ENCODE data around the gene PCDHGA10. TPM values are rescaled to one million over a fixed set of nuclear protein-coding genes. Genes with fewer than 3 reads are reported as not detected.
"Not testable (repeated sequence)": the region's sequence is repeated elsewhere in the genome, so short reads cannot be mapped to it uniquely, and the experiment has no call there.

Gene PCDHGA10
- total and polyA plus RNA-seq, 4 experiments from 2014 or later, result 0.25 to 0.35 TPM; not detected in 2

DNA sequence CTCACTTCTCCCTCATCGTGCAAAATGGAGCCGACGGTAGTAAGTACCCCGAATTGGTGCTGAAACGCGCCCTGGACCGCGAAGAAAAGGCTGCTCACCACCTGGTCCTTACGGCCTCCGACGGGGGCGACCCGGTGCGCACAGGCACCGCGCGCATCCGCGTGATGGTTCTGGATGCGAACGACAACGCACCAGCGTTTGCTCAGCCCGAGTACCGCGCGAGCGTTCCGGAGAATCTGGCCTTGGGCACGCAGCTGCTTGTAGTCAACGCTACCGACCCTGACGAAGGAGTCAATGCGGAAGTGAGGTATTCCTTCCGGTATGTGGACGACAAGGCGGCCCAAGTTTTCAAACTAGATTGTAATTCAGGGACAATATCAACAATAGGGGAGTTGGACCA lies 18.5 kb downstream of the PCDHGA10 start:
- Mint-ChIP-seq H3K4me1 (peaks cover 5 to 17% (median 6%) of the 10 kb centered on the region in 4 donors), H3K36me3 (peaks cover 14 to 22% of the 10 kb centered on the region in 2 donors), H3K27me3 (peaks cover 39 to 46% of the 10 kb centered on the region in 2 donors), H3K4me3 (peak overlapping the region in 5 of 8 donors; percentile 33 to 67 (median 57)), H3K27ac (peak overlapping the region in 1 of 7 donors; percentile 41), H3K9me3 (peaks cover 0 to 69% (median 51%) of the 10 kb centered on the region in 8 donors)
- intact Hi-C loops (cut with micrococcal nuclease), result no loop called here
- ChIA-PET CTCF (ENCODE audit: partially characterized antibody) (interaction anchor here (1.1 to 2.6 kb wide), 5 partner anchors 10 to 93 kb away, joined by 3 to 18 read pairs (median 9); partner anchors contain the start of genes PCDHGA10, PCDHGA11 and PCDHGB7), POLR2A (ENCODE audit: partially characterized antibody) (no interaction called here)
- Histone ChIP-seq H3K27ac (ENCODE audit: low read depth, low read length) (no peak overlapping the region), H3K4me1 (ENCODE audit: insufficient read depth, low read length) (no peaks in the 10 kb centered on the region), H3K36me3 (ENCODE audit: insufficient read depth, low read length) (no peaks in the 10 kb centered on the region), H3K27me3 (ENCODE audit: insufficient read depth, low read length) (peaks cover 14% of the 10 kb centered on the region), H3K4me3 (ENCODE audit: low read length in 2 of 2) (no peak overlapping the region), H3K9me3 (ENCODE audit: control insufficient read depth in 1 of 2, low read length in 2 of 2) (peaks cover 0 to 5% of the 10 kb centered on the region in 2 donors)
- no peak for DNase-seq

DNA sequence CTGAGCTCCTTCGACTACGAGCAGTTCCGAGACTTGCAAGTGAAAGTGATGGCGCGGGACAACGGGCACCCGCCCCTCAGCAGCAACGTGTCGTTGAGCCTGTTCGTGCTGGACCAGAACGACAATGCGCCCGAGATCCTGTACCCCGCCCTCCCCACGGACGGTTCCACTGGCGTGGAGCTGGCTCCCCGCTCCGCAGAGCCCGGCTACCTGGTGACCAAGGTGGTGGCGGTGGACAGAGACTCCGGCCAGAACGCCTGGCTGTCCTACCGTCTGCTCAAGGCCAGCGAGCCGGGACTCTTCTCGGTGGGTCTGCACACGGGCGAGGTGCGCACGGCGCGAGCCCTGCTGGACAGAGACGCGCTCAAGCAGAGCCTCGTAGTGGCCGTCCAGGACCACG lies 19.5 kb downstream of the PCDHGA10 start:
- Mint-ChIP-seq H3K27ac (peak overlapping the region in 1 of 7 donors; percentile 15), H3K9me3 (peaks cover 0 to 63% (median 44%) of the 10 kb centered on the region in 8 donors), H3K27me3 (peaks cover 33 to 42% of the 10 kb centered on the region in 2 donors), H3K4me1 (peaks cover 5 to 17% (median 6%) of the 10 kb centered on the region in 4 donors), H3K4me3 (peak overlapping the region in 1 of 8 donors; percentile 62), H3K36me3 (peaks cover 11 to 17% of the 10 kb centered on the region in 2 donors)
- intact Hi-C loops (cut with micrococcal nuclease); H3K9me3 ChIP-seq (ENCODE audit: control insufficient read depth in 1 of 2, low read length in 2 of 2); H3K4me3 ChIP-seq (ENCODE audit: low read length in 2 of 2); H3K36me3 ChIP-seq (ENCODE audit: insufficient read depth, low read length); DNase-seq; H3K4me1 ChIP-seq (ENCODE audit: insufficient read depth, low read length); CTCF ChIA-PET (ENCODE audit: partially characterized antibody); H3K27ac ChIP-seq (ENCODE audit: low read depth, low read length); POLR2A ChIA-PET (ENCODE audit: partially characterized antibody): not testable (repeated sequence)
- H3K27me3 ChIP-seq (ENCODE audit: insufficient read depth, low read length), result peaks cover 14% of the 10 kb centered on the region

DNA sequence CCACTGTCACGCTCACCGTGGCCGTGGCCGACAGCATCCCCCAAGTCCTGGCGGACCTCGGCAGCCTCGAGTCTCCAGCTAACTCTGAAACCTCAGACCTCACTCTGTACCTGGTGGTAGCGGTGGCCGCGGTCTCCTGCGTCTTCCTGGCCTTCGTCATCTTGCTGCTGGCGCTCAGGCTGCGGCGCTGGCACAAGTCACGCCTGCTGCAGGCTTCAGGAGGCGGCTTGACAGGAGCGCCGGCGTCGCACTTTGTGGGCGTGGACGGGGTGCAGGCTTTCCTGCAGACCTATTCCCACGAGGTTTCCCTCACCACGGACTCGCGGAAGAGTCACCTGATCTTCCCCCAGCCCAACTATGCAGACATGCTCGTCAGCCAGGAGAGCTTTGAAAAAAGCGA lies 19.9 kb downstream of the PCDHGA10 start:
- intact Hi-C loops (cut with micrococcal nuclease); CTCF ChIA-PET (ENCODE audit: partially characterized antibody); DNase-seq; POLR2A ChIA-PET (ENCODE audit: partially characterized antibody); H3K9me3 ChIP-seq (ENCODE audit: control insufficient read depth in 1 of 2, low read length in 2 of 2); H3K36me3 ChIP-seq (ENCODE audit: insufficient read depth, low read length); H3K4me1 ChIP-seq (ENCODE audit: insufficient read depth, low read length); H3K27ac ChIP-seq (ENCODE audit: low read depth, low read length); H3K4me3 ChIP-seq (ENCODE audit: low read length in 2 of 2): not testable (repeated sequence)
- Mint-ChIP-seq H3K4me3 (peak overlapping the region in 1 of 8 donors; percentile 8), H3K27me3 (peaks cover 32 to 42% of the 10 kb centered on the region in 2 donors), H3K9me3 (peaks cover 0 to 62% (median 44%) of the 10 kb centered on the region in 8 donors), H3K27ac (peak overlapping the region in 1 of 7 donors; percentile 27), H3K4me1 (peaks cover 5 to 17% (median 6%) of the 10 kb centered on the region in 4 donors), H3K36me3 (peaks cover 11 to 17% of the 10 kb centered on the region in 2 donors)
- peaks cover 14% of the 10 kb centered on the region for H3K27me3 ChIP-seq (ENCODE audit: insufficient read depth, low read length)

DNA sequence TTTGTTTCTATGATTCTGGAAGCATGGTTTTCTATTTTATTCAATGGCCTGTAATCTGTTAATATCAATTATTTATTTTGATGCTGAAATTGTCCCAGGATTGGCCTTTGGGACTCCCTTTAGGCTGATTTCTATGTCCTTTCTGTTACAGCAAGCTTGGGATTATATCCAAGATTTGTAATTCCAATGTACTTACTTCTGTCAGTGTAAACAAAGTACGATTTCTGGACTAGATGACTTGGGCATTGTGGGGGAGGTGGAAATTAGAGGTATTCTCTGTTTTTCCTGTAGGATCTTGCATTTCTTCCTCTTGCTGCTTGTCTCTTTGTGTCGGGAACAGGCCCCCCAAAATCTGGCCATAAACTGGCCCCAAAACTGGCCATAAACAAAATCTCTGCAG lies 21.2 kb downstream of the PCDHGA10 start:
- Histone ChIP-seq H3K4me1 (ENCODE audit: insufficient read depth, low read length) (no peaks in the 10 kb centered on the region), H3K27ac (ENCODE audit: low read depth, low read length) (no peak overlapping the region), H3K27me3 (ENCODE audit: insufficient read depth, low read length) (peaks cover 14% of the 10 kb centered on the region), H3K9me3 (ENCODE audit: control insufficient read depth in 1 of 2, low read length in 2 of 2) (peaks cover 0 to 5% of the 10 kb centered on the region in 2 donors), H3K4me3 (ENCODE audit: low read length in 2 of 2) (no peak overlapping the region), H3K36me3 (ENCODE audit: insufficient read depth, low read length) (no peaks in the 10 kb centered on the region)
- Mint-ChIP-seq H3K4me1 (peaks cover 5 to 17% (median 6%) of the 10 kb centered on the region in 4 donors), H3K27ac (no peak overlapping the region), H3K9me3 (peaks cover 0 to 53% (median 37%) of the 10 kb centered on the region in 8 donors), H3K36me3 (peaks cover 8 to 14% of the 10 kb centered on the region in 2 donors), H3K4me3 (peak overlapping the region in 1 of 8 donors; percentile 25), H3K27me3 (peaks cover 28 to 36% of the 10 kb centered on the region in 2 donors)
- no peak for DNase-seq
- intact Hi-C loops (cut with micrococcal nuclease), result no loop called here
- POLR2A ChIA-PET (ENCODE audit: partially characterized antibody), result no interaction called here
- CTCF ChIA-PET (ENCODE audit: partially characterized antibody), result no interaction called here

DNA sequence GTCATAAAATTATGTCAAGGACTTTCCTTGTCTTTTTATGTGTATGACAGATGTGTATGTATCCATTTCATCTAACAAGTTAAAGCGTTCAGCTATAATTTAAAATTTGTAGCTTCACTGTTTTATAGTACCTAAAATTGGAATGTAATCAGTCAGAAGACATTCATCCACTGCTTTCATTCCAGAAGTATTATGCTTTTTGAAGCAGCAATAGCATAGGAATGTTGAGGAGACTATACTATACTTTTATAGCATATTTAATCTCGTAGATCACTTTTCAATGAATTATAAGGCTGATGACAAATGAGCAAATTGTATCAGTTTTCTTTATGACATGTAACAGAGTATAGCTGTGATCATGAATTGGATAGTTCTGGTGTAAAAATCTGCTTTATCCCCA lies 24.4 kb downstream of the PCDHGA10 start:
- no peak for DNase-seq
- POLR2A ChIA-PET (ENCODE audit: partially characterized antibody), result no interaction called here
- Histone ChIP-seq H3K4me1 (ENCODE audit: insufficient read depth, low read length) (no peaks in the 10 kb centered on the region), H3K36me3 (ENCODE audit: insufficient read depth, low read length) (no peaks in the 10 kb centered on the region), H3K9me3 (ENCODE audit: control insufficient read depth in 1 of 2, low read length in 2 of 2) (no peaks in the 10 kb centered on the region), H3K27me3 (ENCODE audit: insufficient read depth, low read length) (peaks cover 11% of the 10 kb centered on the region), H3K27ac (ENCODE audit: low read depth, low read length) (no peak overlapping the region), H3K4me3 (ENCODE audit: low read length in 2 of 2) (no peak overlapping the region)
- Mint-ChIP-seq H3K36me3 (peaks cover 1 to 3% of the 10 kb centered on the region in 2 donors), H3K4me1 (peaks cover 0 to under 1% (median 0%) of the 10 kb centered on the region in 4 donors), H3K4me3 (no peak overlapping the region), H3K9me3 (peaks cover 0 to 41% (median 23%) of the 10 kb centered on the region in 8 donors), H3K27me3 (peaks cover 23 to 28% of the 10 kb centered on the region in 2 donors), H3K27ac (no peak overlapping the region)
- intact Hi-C loops (cut with micrococcal nuclease), result no loop called here
- CTCF ChIA-PET (ENCODE audit: partially characterized antibody), result interaction anchor here (1.1 kb wide), 1 partner anchor 76 kb away, joined by 5 read pairs; no protein-coding TSS in a partner anchor

DNA sequence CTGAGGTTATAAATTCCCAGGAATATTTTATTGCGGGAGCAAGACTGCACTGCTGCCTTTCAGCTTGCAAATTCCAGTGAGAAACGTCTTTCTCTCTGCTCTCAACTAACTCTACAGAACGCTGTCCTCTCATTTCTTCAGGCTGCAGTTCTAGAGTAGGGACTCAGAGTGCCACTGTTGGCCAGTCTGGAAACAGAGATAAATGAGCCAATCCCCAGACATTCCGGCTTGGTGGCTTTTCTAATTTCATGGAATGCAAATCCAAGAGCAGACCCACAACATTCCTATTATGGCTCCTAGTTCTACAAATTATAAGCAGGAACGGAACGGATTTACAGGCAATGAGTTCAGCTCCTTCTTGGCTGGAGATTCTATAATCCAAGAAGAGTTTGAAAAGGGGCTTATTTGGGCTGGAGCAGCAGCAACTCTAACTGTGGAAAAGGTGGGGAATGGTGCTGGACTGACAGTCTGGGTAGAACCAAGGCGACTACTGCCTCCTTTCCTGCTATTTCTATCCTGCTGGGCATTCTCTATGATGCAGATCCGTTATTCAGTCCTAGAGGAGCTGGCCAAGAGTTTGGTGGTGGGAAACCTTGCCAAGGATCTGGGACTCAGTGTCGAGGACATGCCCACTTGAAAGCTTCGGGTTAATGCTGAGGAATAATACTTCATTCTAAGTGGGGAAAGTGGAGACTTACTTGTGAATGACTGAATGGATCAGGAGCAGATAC lies 26.8 kb downstream of the PCDHGA10 start:
- H3K36me3 Mint-ChIP-seq, result peaks cover 0 to 4% of the 10 kb centered on the region in 2 donors
- H3K27me3 ChIP-seq (ENCODE audit: insufficient read depth, low read length), result peaks cover 7% of the 10 kb centered on the region
- no peak overlapping the region for H3K4me3 ChIP-seq (ENCODE audit: low read length in 2 of 2)
- no peaks in the 10 kb centered on the region for H3K36me3 ChIP-seq (ENCODE audit: insufficient read depth, low read length)
- no peak overlapping the region for H3K27ac ChIP-seq (ENCODE audit: low read depth, low read length)
- H3K4me3 Mint-ChIP-seq, result no peak overlapping the region
- no peaks in the 10 kb centered on the region for H3K4me1 ChIP-seq (ENCODE audit: insufficient read depth, low read length)
- H3K9me3 Mint-ChIP-seq, result peaks cover 0 to 24% (median 8%) of the 10 kb centered on the region in 8 donors
- ChIA-PET CTCF (ENCODE audit: partially characterized antibody) (interaction anchor here (1.5 kb wide), 1 partner anchor 10 kb away, joined by 4 read pairs; the partner anchor contains the start of gene PCDHGA12), POLR2A (ENCODE audit: partially characterized antibody) (no interaction called here)
- H3K4me1 Mint-ChIP-seq, result no peaks in the 10 kb centered on the region
- H3K27ac Mint-ChIP-seq, result no peak overlapping the region
- H3K9me3 ChIP-seq (ENCODE audit: control insufficient read depth in 1 of 2, low read length in 2 of 2), result no peaks in the 10 kb centered on the region
- no peak for DNase-seq
- peaks cover 15 to 24% of the 10 kb centered on the region in 2 donors for H3K27me3 Mint-ChIP-seq
- intact Hi-C loops (cut with micrococcal nuclease), result no loop called here

DNA sequence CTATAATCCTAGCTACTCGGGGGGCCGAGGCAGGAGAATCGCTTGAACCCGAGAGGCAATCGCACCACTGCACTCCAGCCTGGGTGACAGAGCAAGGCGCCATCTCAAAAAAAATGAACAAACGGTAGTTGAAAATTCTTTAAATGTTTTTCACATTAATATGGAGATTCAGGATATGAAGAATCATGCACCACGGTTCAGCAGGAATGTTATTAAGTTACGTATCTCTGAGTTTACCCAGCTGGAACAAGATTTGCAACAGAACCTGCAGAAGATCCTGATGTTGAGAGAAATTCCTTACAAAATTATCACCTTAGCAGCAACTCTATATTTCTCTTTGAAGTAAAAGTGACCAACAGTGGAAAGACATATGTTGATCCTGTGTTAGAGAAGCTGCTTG lies 27.6 kb downstream of the PCDHGA10 start:
- Histone ChIP-seq H3K27me3 (ENCODE audit: insufficient read depth, low read length) (peaks cover 7% of the 10 kb centered on the region), H3K4me3 (ENCODE audit: low read length in 2 of 2) (no peak overlapping the region), H3K36me3 (ENCODE audit: insufficient read depth, low read length) (no peaks in the 10 kb centered on the region), H3K27ac (ENCODE audit: low read depth, low read length) (no peak overlapping the region), H3K9me3 (ENCODE audit: control insufficient read depth in 1 of 2, low read length in 2 of 2) (no peaks in the 10 kb centered on the region), H3K4me1 (ENCODE audit: insufficient read depth, low read length) (no peaks in the 10 kb centered on the region)
- peaks cover 14 to 25% of the 10 kb centered on the region in 2 donors for H3K27me3 Mint-ChIP-seq
- H3K4me3 Mint-ChIP-seq, result no peak overlapping the region
- H3K36me3 Mint-ChIP-seq, result peaks cover 0 to 4% of the 10 kb centered on the region in 2 donors
- DNase-seq, result no peak
- CTCF ChIA-PET (ENCODE audit: partially characterized antibody), result interaction anchor here (1.5 kb wide), 1 partner anchor 10 kb away, joined by 4 read pairs; the partner anchor contains the start of gene PCDHGA12
- intact Hi-C loops (cut with micrococcal nuclease), result no loop called here
- no peaks in the 10 kb centered on the region for H3K4me1 Mint-ChIP-seq
- peaks cover 0 to 20% (median 7%) of the 10 kb centered on the region in 8 donors for H3K9me3 Mint-ChIP-seq
- POLR2A ChIA-PET (ENCODE audit: partially characterized antibody), result no interaction called here
- no peak overlapping the region for H3K27ac Mint-ChIP-seq

Data from CD4-positive, alpha-beta memory T cell (primary cell).